Dermis microvascular lymphatic vessel endothelial cell (primary cell): ENCODE measurements around the gene TSPAN32. TPM values are rescaled to one million over a fixed set of nuclear protein-coding genes. Genes with fewer than 3 reads are reported as not detected.

Experiments used
- DNase-seq, 2 donors: peaks; one replicate each; pipeline versions ENCODE4 v3.0.0 to v3.0.0-alpha.2; 2010; ENCODE audit warnings: low read depth in 2 of 2
- total RNA-seq: library from RNA; depleted of rRNA; stranded (reverse); fragments of >200 nt; gene quantifications from 2 replicates; pipeline ENCODE4 v1.2.1, GENCODE V29; 2014

The TSPAN32 gene
- not detected in 2 replicates for total RNA-seq

- DNase-seq: no peak
Measured at GRCh38 chr11:2301631-2302305, at the start of gene TSPAN32, which contains the start of gene C11orf21. TSPAN32 (plus strand) TSS chr11:2302013; CDS start chr11:2302150, 137 bp downstream. C11orf21 (minus strand) TSS chr11:2301918; CDS start chr11:2301808, 110 bp downstream.

- DNase-seq: no peak
Measured at GRCh38 chr11:2252018-2252417, 49.8 kb upstream of the TSPAN32 start.

GRCh38 chr11:2256293-2256913, 45.4 kb upstream of the TSPAN32 start:
- DNase-seq: no peak

GRCh38 chr11:2256951-2257700, 44.7 kb upstream of the TSPAN32 start:
- DNase-seq: no peak

- no peak for DNase-seq
Measured at GRCh38 chr11:2258501-2259465, 43.0 kb upstream of the TSPAN32 start.

- DNase-seq: no peak
Measured at GRCh38 chr11:2259466-2259830, 42.4 kb upstream of the TSPAN32 start.

- no peak for DNase-seq
Measured at GRCh38 chr11:2259897-2260451, 41.8 kb upstream of the TSPAN32 start.

- no peak for DNase-seq
Measured at GRCh38 chr11:2260491-2261364, 41.1 kb upstream of the TSPAN32 start.

GRCh38 chr11:2261436-2262230, 40.2 kb upstream of the TSPAN32 start:
- DNase-seq: no peak

GRCh38 chr11:2262301-2263070, 39.3 kb upstream of the TSPAN32 start:
- no peak for DNase-seq

- DNase-seq: no peak
Measured at GRCh38 chr11:2263071-2263565, 38.7 kb upstream of the TSPAN32 start.

GRCh38 chr11:2263724-2264360, 38.0 kb upstream of the TSPAN32 start:
- DNase-seq: no peak

GRCh38 chr11:2264366-2265053, 37.3 kb upstream of the TSPAN32 start:
- no peak for DNase-seq

- no peak for DNase-seq
Measured at GRCh38 chr11:2265396-2265795, 36.4 kb upstream of the TSPAN32 start.

- no peak for DNase-seq
Measured at GRCh38 chr11:2265854-2266585, 35.8 kb upstream of the TSPAN32 start.

- no peak for DNase-seq
Measured at GRCh38 chr11:2266586-2267305, 35.1 kb upstream of the TSPAN32 start.
